Measurements from ENCODE around the gene ALS2. TPM values are rescaled to one million over a fixed set of nuclear protein-coding genes. Genes with fewer than 3 reads are reported as not detected.

Gene ALS2
- total RNA-seq, 2 experiments from 2014 or later: 7.0 to 7.2 TPM

- ATAC-seq (ENCODE audit: poor library complexity) (no peak), DNase-seq (no peak)
- Histone ChIP-seq H3K9me3 (ENCODE audit: control insufficient read depth in 1 of 2, insufficient read depth in 1 of 2, low read length in 2 of 2) (no peaks in the 10 kb centered on the region), H3K4me3 (ENCODE audit: low read length) (no peak overlapping the region), H3K4me1 (ENCODE audit: insufficient read depth, low read length) (no peaks in the 10 kb centered on the region), H3K36me3 (ENCODE audit: insufficient read depth, low read length) (peaks cover 36% of the 10 kb centered on the region), H3K27me3 (ENCODE audit: control insufficient read depth in 1 of 2, insufficient read depth in 2 of 2, low read length in 2 of 2) (no peaks in the 10 kb centered on the region), H3K27ac (ENCODE audit: low read depth in 1 of 2, low read length in 2 of 2) (no peak overlapping the region)
- TF ChIP-seq, protein P1, sequence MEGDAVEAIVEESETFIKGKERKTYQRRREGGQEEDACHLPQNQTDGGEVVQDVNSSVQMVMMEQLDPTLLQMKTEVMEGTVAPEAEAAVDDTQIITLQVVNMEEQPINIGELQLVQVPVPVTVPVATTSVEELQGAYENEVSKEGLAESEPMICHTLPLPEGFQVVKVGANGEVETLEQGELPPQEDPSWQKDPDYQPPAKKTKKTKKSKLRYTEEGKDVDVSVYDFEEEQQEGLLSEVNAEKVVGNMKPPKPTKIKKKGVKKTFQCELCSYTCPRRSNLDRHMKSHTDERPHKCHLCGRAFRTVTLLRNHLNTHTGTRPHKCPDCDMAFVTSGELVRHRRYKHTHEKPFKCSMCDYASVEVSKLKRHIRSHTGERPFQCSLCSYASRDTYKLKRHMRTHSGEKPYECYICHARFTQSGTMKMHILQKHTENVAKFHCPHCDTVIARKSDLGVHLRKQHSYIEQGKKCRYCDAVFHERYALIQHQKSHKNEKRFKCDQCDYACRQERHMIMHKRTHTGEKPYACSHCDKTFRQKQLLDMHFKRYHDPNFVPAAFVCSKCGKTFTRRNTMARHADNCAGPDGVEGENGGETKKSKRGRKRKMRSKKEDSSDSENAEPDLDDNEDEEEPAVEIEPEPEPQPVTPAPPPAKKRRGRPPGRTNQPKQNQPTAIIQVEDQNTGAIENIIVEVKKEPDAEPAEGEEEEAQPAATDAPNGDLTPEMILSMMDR (IDR thresholded peaks at IDR 0.05): no peak
- intact Hi-C loops (cut with DNase I, micrococcal nuclease): no loop called here
- peaks cover 71% of the 10 kb centered on the region for H3K36me3 Mint-ChIP-seq (ENCODE audit: low read depth)
- H3K4me3 Mint-ChIP-seq: no peak overlapping the region
- POLR2A ChIA-PET: no interaction called here
- CTCF ChIA-PET: no interaction called here
- no peaks in the 10 kb centered on the region for H3K27me3 Mint-ChIP-seq
- peaks cover 5% of the 10 kb centered on the region for H3K4me1 Mint-ChIP-seq (ENCODE audit: low read depth)
- no peak overlapping the region for H3K27ac Mint-ChIP-seq
- no peaks in the 10 kb centered on the region for H3K9me3 Mint-ChIP-seq
Observed at GRCh38 chr2:201707142-201707541, 73.6 kb downstream of the ALS2 start.

DNA sequence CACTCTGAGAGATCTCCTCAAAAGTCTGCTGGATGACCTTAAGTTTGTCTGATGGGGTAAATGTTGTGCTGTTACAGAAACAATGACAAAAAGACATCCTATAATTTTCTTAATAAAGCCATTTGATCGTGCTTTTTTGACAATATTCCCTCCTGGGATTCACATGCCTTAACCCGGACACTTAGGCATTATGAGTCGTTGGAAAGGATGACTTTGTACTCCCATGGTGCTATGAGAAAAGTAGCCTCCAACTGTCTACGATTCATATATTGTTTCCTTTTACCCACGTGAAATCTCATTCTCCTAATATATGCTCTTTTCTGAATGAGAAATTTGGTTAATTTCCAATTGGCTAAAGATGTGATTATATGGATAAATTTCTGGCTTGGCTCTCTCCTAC is 76.2 kb downstream of the ALS2 start:
- CTCF ChIA-PET: no interaction called here
- no peaks in the 10 kb centered on the region for H3K4me1 ChIP-seq (ENCODE audit: insufficient read depth, low read length)
- no peak overlapping the region for H3K4me3 ChIP-seq (ENCODE audit: low read length)
- Mint-ChIP-seq H3K4me1 (ENCODE audit: low read depth) (peaks cover 5% of the 10 kb centered on the region), H3K9me3 (no peaks in the 10 kb centered on the region), H3K4me3 (no peak overlapping the region), H3K27me3 (no peaks in the 10 kb centered on the region), H3K27ac (no peak overlapping the region), H3K36me3 (ENCODE audit: low read depth) (peaks cover 75% of the 10 kb centered on the region)
- H3K9me3 ChIP-seq (ENCODE audit: control insufficient read depth in 1 of 2, insufficient read depth in 1 of 2, low read length in 2 of 2): no peaks in the 10 kb centered on the region
- DNase-seq (no peak), ATAC-seq (ENCODE audit: poor library complexity) (no peak)
- intact Hi-C loops (cut with DNase I, micrococcal nuclease): no loop called here
- POLR2A ChIA-PET: no interaction called here
- H3K27me3 ChIP-seq (ENCODE audit: control insufficient read depth in 1 of 2, insufficient read depth in 2 of 2, low read length in 2 of 2): no peaks in the 10 kb centered on the region
- TF ChIP-seq, protein P1 (IDR thresholded peaks at IDR 0.05): no peak
- H3K36me3 ChIP-seq (ENCODE audit: insufficient read depth, low read length): peaks cover 32% of the 10 kb centered on the region
- no peak overlapping the region for H3K27ac ChIP-seq (ENCODE audit: low read depth in 1 of 2, low read length in 2 of 2)

DNA sequence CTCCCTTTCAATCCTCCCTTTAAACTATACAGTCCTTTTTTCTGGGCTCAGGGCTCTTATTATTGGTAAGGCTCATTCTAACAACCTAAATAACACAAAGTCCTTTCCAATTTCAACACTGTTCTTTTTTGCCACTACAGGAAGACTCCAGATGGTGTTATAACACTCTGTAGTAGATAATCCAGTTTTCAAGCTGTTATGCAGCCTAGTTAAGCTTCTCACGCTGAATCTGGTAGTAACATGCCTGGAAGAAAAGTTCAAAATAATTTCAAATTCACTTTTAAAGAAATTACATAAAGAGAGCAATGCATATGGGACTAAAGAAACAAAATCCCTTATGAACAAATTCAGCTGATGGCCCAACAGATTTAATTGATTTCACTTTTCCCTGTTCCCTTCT is 79.1 kb downstream of the ALS2 start:
- no peak overlapping the region for H3K27ac Mint-ChIP-seq
- Histone ChIP-seq H3K27me3 (ENCODE audit: control insufficient read depth in 1 of 2, insufficient read depth in 2 of 2, low read length in 2 of 2) (no peaks in the 10 kb centered on the region), H3K9me3 (ENCODE audit: control insufficient read depth in 1 of 2, insufficient read depth in 1 of 2, low read length in 2 of 2) (no peaks in the 10 kb centered on the region), H3K36me3 (ENCODE audit: insufficient read depth, low read length) (peaks cover 24% of the 10 kb centered on the region), H3K27ac (ENCODE audit: low read depth in 1 of 2, low read length in 2 of 2) (no peak overlapping the region), H3K4me1 (ENCODE audit: insufficient read depth, low read length) (no peaks in the 10 kb centered on the region), H3K4me3 (ENCODE audit: low read length) (no peak overlapping the region)
- TF ChIP-seq, protein P1 (IDR thresholded peaks at IDR 0.05): no peak
- intact Hi-C loops (cut with DNase I, micrococcal nuclease): no loop called here
- no peaks in the 10 kb centered on the region for H3K4me1 Mint-ChIP-seq (ENCODE audit: low read depth)
- peaks cover 49% of the 10 kb centered on the region for H3K36me3 Mint-ChIP-seq (ENCODE audit: low read depth)
- H3K4me3 Mint-ChIP-seq: no peak overlapping the region
- no peaks in the 10 kb centered on the region for H3K9me3 Mint-ChIP-seq
- POLR2A ChIA-PET: no interaction called here
- CTCF ChIA-PET: no interaction called here
- no peaks in the 10 kb centered on the region for H3K27me3 Mint-ChIP-seq
- DNase-seq (no peak), ATAC-seq (ENCODE audit: poor library complexity) (no peak)

All from CD4-positive, alpha-beta T cell (primary cell).